Activated naive CD8-positive, alpha-beta T cell treated with anti-CD3 and anti-CD28 coated beads for 36 hours (primary cell): Measurements from ENCODE around the gene CNOT3. TPM values are rescaled to one million over a fixed set of nuclear protein-coding genes. Genes with fewer than 3 reads are reported as not detected.
"Not testable (repeated sequence)": the region's sequence is repeated elsewhere in the genome, so short reads cannot be mapped to it uniquely, and the experiment has no call there.

Experiments used
- DNase-seq: peaks from one replicate; pipeline ENCODE4 v3.0.0; 2021
- H3K27ac Mint-ChIP-seq: one replicate; pipeline ENCODE4 v1.8.0; 2022; ENCODE audit warnings: mild to moderate bottlenecking, moderate library complexity, mixed read lengths
- H3K27me3 Mint-ChIP-seq: one replicate; pipeline ENCODE4 v1.8.0; 2022; ENCODE audit warnings: mild to moderate bottlenecking, mixed read lengths
- H3K36me3 Mint-ChIP-seq: one replicate; pipeline ENCODE4 v1.8.0; 2021; ENCODE audit warnings: mild to moderate bottlenecking, mixed read lengths
- H3K4me1 Mint-ChIP-seq: one replicate; pipeline ENCODE4 v1.8.0; 2021; ENCODE audit warnings: mixed read lengths
- H3K4me3 Mint-ChIP-seq: one replicate; pipeline ENCODE4 v1.8.0; 2022; ENCODE audit warnings: mild to moderate bottlenecking, moderate library complexity, mixed read lengths
- H3K9me3 Mint-ChIP-seq: one replicate; pipeline ENCODE4 v1.8.0; 2022; ENCODE audit warnings: mixed read lengths
- total RNA-seq, 2 experiments: library from RNA; stranded (reverse); gene quantifications; one replicate each; pipeline ENCODE4 v1.2.3, GENCODE V29; 2021

Gene CNOT3
- total RNA-seq, 2 experiments from 2014 or later, result 59.0 to 62.1 TPM

GRCh38 chr19:54165222-54165621, 27.7 kb downstream of the CNOT3 start:
- H3K9me3 Mint-ChIP-seq, result no peaks in the 10 kb centered on the region
- peaks cover 28% of the 10 kb centered on the region for H3K4me1 Mint-ChIP-seq
- no peak for DNase-seq
- peaks cover 38% of the 10 kb centered on the region for H3K27me3 Mint-ChIP-seq
- no peak overlapping the region for H3K27ac Mint-ChIP-seq
- H3K36me3 Mint-ChIP-seq, result no peaks in the 10 kb centered on the region
- no peak overlapping the region for H3K4me3 Mint-ChIP-seq

GRCh38 chr19:54168174-54168917, 30.8 kb downstream of the CNOT3 start:
- H3K27me3 Mint-ChIP-seq, result peaks cover 33% of the 10 kb centered on the region
- no peaks in the 10 kb centered on the region for H3K36me3 Mint-ChIP-seq
- DNase-seq, result peak; percentile 88
- peaks cover 13% of the 10 kb centered on the region for H3K4me1 Mint-ChIP-seq
- no peaks in the 10 kb centered on the region for H3K9me3 Mint-ChIP-seq
- H3K27ac Mint-ChIP-seq, result no peak overlapping the region
- H3K4me3 Mint-ChIP-seq, result no peak overlapping the region

- Mint-ChIP-seq H3K4me3 (no peak overlapping the region), H3K27ac (no peak overlapping the region), H3K27me3 (peaks cover 24% of the 10 kb centered on the region), H3K36me3 (no peaks in the 10 kb centered on the region), H3K9me3 (no peaks in the 10 kb centered on the region), H3K4me1 (peaks cover 11% of the 10 kb centered on the region)
- DNase-seq, result no peak
These were observed 31.7 kb downstream of the CNOT3 start for GRCh38 chr19:54169149-54169740.

GRCh38 chr19:54171736-54172431, 34.3 kb downstream of the CNOT3 start:
- H3K4me1 Mint-ChIP-seq, H3K36me3 Mint-ChIP-seq, H3K27ac Mint-ChIP-seq: not testable (repeated sequence)

GRCh38 chr19:54172471-54173358, 35.2 kb downstream of the CNOT3 start, which contains the start of gene TMC4:
TSS of gene TMC4 (minus strand) at chr19:54173160. CDS start at chr19:54173117, 43 bp downstream.
- peaks cover 8% of the 10 kb centered on the region for H3K36me3 Mint-ChIP-seq
- no peak within 1 kb of the TSS for H3K4me3 Mint-ChIP-seq

More at GRCh38 chr19:54171736-54172431, 34.3 kb downstream of the CNOT3 start:
- H3K27me3 Mint-ChIP-seq, H3K9me3 Mint-ChIP-seq, DNase-seq, H3K4me3 Mint-ChIP-seq: not testable (repeated sequence)

GRCh38 chr19:54173359-54173699, 35.8 kb downstream of the CNOT3 start:
- no peaks in the 10 kb centered on the region for H3K9me3 Mint-ChIP-seq
- no peak overlapping the region for H3K27ac Mint-ChIP-seq
- DNase-seq, result no peak
- H3K27me3 Mint-ChIP-seq, result no peaks in the 10 kb centered on the region
- peaks cover 13% of the 10 kb centered on the region for H3K36me3 Mint-ChIP-seq
- peaks cover 2% of the 10 kb centered on the region for H3K4me1 Mint-ChIP-seq
- no peak overlapping the region for H3K4me3 Mint-ChIP-seq

More at GRCh38 chr19:54172471-54173358, 35.2 kb downstream of the CNOT3 start, which contains the start of gene TMC4:
- H3K27ac Mint-ChIP-seq, result no peak within 1 kb of the TSS
- no peaks in the 10 kb centered on the region for H3K27me3 Mint-ChIP-seq
- H3K4me1 Mint-ChIP-seq, result peaks cover 6% of the 10 kb centered on the region
- H3K9me3 Mint-ChIP-seq, result no peaks in the 10 kb centered on the region
- DNase-seq, result no peak

- peaks cover 18% of the 10 kb centered on the region for H3K36me3 Mint-ChIP-seq
- no peak overlapping the region for H3K4me3 Mint-ChIP-seq
- H3K27ac Mint-ChIP-seq, result no peak overlapping the region
- H3K9me3 Mint-ChIP-seq, result no peaks in the 10 kb centered on the region
- H3K27me3 Mint-ChIP-seq, result no peaks in the 10 kb centered on the region
- no peak for DNase-seq
- peaks cover 2% of the 10 kb centered on the region for H3K4me1 Mint-ChIP-seq
These were observed 36.6 kb downstream of the CNOT3 start for GRCh38 chr19:54173951-54174834.

- H3K4me1 Mint-ChIP-seq, result no peaks in the 10 kb centered on the region
- peak; percentile 38 for DNase-seq
- no peak overlapping the region for H3K4me3 Mint-ChIP-seq
- no peaks in the 10 kb centered on the region for H3K27me3 Mint-ChIP-seq
- peaks cover 19% of the 10 kb centered on the region for H3K36me3 Mint-ChIP-seq
- no peaks in the 10 kb centered on the region for H3K9me3 Mint-ChIP-seq
- H3K27ac Mint-ChIP-seq, result no peak overlapping the region
These were observed 41.2 kb downstream of the CNOT3 start for GRCh38 chr19:54178581-54179261.

- Mint-ChIP-seq H3K4me3 (no peak overlapping the region), H3K9me3 (no peaks in the 10 kb centered on the region), H3K36me3 (peaks cover 24% of the 10 kb centered on the region), H3K27ac (no peak overlapping the region), H3K27me3 (no peaks in the 10 kb centered on the region), H3K4me1 (no peaks in the 10 kb centered on the region)
- no peak for DNase-seq
These were observed 41.8 kb downstream of the CNOT3 start for GRCh38 chr19:54179262-54179852.

- no peak overlapping the region for H3K4me3 Mint-ChIP-seq
- no peaks in the 10 kb centered on the region for H3K9me3 Mint-ChIP-seq
- H3K27ac Mint-ChIP-seq, result no peak overlapping the region
These were observed 42.4 kb downstream of the CNOT3 start for GRCh38 chr19:54179921-54180461.

GRCh38 chr19:54180691-54181091, 43.1 kb downstream of the CNOT3 start:
- Mint-ChIP-seq H3K4me3 (no peak overlapping the region), H3K4me1 (no peaks in the 10 kb centered on the region), H3K36me3 (peaks cover 17% of the 10 kb centered on the region), H3K27ac (no peak overlapping the region), H3K9me3 (no peaks in the 10 kb centered on the region), H3K27me3 (no peaks in the 10 kb centered on the region)
- DNase-seq, result no peak

More at GRCh38 chr19:54179921-54180461, 42.4 kb downstream of the CNOT3 start:
- no peaks in the 10 kb centered on the region for H3K4me1 Mint-ChIP-seq
- DNase-seq, result no peak
- H3K27me3 Mint-ChIP-seq, result no peaks in the 10 kb centered on the region
- H3K36me3 Mint-ChIP-seq, result peaks cover 24% of the 10 kb centered on the region

GRCh38 chr19:54181894-54182293, 44.3 kb downstream of the CNOT3 start:
- H3K27ac Mint-ChIP-seq, H3K9me3 Mint-ChIP-seq: not testable (repeated sequence)

GRCh38 chr19:54183431-54183830, 45.9 kb downstream of the CNOT3 start:
- peaks cover 9% of the 10 kb centered on the region for H3K4me1 Mint-ChIP-seq
- H3K9me3 Mint-ChIP-seq, result no peaks in the 10 kb centered on the region
- no peak overlapping the region for H3K27ac Mint-ChIP-seq
- H3K27me3 Mint-ChIP-seq, result no peaks in the 10 kb centered on the region
- peaks cover 20% of the 10 kb centered on the region for H3K36me3 Mint-ChIP-seq
- no peak overlapping the region for H3K4me3 Mint-ChIP-seq
- no peak for DNase-seq

More at GRCh38 chr19:54181894-54182293, 44.3 kb downstream of the CNOT3 start:
- H3K4me1 Mint-ChIP-seq, H3K4me3 Mint-ChIP-seq, DNase-seq, H3K27me3 Mint-ChIP-seq: not testable (repeated sequence)
- peaks cover 22% of the 10 kb centered on the region for H3K36me3 Mint-ChIP-seq
